Activated CD4-positive, alpha-beta T cell treated with anti-CD3 and anti-CD28 coated beads, Interleukin-2, amount 50 U/mL, for 4 hours (primary cell): ENCODE measurements around the gene CLN3.
"Not testable (repeated sequence)": the region's sequence is repeated elsewhere in the genome, so short reads cannot be mapped to it uniquely, and the experiment has no call there.

Source experiments
- DNase-seq, 2 experiments: peaks; one replicate each; pipeline ENCODE4 v3.0.0-alpha.2; 2020

Gene CLN3

DNA sequence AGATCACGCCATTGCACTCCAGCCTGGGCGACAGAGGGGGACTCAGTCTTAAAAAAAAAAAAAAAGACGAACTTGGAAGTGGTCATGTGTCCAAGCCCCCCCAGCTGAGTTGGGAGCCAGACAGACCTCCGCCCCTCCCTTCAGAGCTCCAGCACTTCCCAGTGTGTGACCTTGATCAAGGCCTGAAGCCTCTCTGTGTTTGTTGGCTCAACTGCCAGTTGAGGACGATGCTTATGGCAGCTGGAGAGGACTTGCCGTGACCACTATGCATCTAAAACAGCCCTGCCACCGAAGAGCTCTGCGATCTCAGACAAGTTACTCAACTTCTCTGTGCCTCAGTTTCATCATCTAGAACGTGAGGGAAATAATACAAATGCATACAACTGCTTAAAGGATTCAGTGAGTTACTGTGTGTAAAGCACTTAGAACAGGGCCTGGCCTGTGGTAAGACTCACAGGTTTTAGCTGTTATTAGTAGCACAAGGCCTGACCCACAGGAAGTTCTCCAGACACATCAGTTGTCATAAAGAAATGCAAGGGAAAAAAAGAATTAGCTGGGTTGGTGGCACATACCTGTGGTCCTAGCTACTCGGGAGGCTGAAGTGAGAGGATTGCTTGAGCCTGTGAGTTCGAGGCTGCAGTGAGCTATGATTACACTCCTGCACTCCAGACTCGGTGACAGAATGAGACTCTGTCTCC lies 21.8 kb upstream of the CLN3 start:
- no peak for DNase-seq

DNA sequence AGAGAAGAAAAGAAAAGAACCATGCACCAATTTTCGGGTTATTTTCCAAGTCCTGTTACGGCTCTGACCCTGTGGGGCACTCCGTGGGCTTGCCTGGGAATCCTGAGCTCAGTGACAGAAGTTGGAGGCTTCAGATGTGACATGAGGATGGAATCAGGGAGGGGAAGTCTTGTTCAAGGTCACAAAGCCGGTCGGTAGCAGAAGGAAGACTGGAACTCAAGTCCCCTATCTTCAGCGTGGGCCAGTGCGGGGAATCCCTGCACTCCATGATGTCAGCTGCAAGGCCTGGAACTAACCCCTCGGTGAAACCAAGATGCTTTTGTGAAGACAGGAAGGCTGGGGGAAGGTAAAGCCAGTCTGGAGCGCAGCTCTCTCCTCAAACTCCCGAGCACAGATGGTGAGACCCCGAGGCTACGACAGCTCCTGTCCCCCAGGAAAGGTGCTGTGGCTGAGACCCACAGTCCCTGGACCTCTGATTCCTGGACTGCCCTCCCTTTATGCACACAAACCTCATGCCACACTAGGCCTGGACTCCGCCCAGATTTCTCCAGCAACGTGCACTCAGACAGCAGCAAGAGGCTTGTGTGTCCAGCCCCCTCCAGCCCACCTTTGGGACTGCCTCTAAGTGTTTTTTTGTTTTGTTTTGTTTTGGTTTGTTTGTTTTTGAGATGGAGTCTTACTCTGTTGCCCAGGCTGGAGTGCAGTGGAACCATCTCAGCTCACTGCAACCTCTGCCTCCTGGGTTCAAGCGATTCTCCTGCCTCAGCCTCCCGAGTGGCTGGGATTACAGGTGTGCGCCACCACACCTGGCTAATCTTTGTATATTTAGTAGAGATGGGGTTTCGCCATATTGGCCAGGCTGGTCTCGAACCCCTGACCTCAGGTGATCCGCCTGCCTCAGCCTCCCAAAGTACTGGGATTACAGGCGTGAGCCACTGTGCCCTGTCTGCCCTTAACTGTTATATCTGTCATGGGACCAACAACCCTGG lies 20.2 kb upstream of the CLN3 start:
- DNase-seq, result no peak

DNA sequence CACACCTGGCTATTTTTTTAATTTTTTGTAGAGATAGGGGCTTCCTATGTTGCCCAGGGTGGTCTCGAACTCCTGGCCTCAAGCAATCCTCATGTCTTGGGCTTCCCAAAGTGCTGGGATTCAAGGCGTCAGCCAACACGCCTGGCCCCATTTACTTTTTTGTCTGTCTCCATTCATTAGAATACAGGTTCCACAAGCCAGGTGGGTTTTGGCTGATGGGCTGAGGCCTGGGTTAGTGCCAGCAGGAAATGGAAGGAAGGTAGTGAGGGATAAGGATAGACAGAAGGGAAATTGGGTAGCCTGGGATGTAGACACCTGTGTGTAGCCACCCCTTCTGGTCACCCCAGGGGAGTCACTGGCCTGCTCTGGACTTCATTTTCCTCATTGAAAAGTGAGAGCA lies 19.2 kb upstream of the CLN3 start:
- no peak for DNase-seq

DNA sequence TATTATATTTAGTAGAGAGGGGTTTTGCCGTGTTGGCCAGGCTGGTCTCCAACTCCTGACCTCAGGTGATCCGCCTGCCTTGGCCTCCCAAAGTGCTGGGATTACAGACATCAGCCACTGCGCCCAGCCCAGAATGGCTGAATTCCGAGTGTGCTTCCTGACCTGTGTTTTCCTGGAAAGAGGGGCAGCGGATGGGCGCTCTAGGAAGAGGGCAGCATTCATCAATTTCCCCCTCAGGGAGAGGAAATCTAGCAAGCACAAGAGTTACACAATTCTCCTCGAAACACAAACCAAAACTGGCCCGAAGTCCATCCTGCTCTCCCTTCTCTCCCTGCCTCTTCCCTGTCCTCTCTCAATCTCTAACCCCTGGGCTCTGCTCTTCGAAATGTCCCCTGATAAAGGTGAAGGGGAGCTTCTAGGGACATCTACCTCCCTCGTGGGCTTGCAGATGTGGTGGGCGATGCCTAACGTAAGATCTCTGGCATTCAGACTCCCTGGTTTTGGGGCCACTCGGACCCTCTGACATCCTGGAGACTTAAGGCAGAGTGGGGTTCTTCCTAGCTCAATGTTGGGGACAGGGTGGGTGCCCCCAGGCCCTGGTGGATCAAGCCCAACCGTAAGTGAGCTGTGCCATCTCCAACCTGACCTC lies 13.7 kb upstream of the CLN3 start:
- no peak for DNase-seq

DNA sequence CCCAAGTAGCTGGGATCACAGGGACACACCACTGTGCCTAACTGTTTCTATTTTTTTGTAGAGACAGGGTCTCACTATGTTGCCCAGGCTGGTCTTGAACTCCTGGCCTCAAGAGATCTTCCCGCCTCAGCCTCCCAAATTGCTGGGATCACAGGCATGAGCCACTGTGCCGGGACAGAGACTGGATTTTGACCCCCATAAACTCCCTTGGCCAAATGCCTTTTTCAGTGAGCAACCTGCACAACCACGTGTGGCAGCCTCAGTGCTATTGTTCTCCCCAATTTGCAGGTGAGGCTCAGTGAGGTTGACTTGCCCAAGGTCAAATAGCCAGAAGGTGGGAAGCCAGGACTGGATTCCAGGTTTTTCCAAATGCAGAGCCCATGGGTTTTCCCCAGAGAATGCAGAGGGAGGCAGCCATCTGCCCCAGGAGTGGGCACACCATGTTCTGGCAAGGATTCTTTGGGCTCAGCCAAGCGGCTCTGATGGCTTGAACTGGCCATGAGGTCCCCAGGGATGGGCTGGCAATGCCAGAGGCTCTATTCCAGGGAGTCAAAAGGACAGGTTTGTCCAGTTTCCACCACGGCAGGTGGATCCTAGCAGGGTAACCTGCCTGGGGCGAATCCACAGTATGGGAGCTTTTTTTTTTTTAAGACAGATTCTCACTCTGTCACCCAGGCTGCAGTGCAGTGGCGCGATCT lies 13.0 kb upstream of the CLN3 start:
- DNase-seq, result no peak

DNA sequence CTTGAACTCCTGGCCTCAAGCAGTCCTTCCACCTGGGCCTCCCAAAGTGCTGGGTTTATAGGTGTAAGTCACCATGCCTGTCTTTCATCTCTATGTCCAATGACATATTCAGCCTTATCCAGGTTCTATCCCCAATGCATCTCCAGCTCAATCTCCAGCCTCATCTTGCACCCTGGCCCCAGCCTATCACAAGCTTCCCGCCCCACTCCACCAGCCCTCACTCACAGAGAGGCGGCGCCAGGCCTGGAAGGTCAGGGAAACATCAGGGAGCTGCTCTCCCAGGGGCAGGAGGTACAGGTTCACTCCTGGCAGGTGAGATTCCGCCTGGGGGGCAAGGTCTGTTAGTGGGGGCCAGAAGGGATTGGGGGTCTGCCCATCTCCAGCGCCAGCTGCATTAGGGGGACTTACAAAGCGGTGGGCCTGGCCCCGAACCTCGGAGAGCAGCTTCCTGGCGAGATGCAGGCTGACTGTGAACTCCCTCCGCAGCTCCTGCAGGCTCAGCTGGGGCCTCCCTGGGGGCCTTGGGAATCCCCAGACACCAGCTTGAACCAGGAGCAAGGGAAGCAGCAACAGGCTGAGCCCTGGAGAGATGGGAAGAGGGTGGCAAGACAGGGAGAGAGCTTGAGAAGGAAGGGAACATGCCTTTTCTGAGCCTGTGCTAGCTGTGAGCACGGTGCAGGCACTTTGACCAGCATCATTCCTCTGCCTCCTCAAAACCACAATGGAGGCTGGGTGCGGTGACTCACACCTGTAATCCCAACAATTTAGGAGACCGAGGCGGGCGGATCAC lies 11.8 kb upstream of the CLN3 start:
- DNase-seq, result no peak

DNA sequence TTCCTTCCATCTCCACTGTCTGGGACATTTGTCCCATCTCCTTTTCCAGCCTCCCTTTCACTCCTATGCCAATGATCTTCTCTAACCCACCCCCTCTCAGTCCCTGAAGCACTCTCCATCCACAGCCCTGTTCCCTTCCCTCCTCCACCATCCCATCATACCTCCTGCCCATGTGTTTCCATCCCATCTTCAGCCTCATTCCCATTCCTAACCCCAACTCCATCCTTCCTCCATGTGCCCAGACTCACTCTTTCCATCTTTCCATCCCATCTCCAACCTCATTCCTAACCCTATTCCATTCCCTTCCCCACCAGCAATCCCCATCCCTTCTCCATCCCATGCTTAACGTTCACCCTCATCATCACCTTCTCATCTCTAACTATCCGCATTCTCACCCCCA lies 10.4 kb upstream of the CLN3 start:
- DNase-seq, result no peak

DNA sequence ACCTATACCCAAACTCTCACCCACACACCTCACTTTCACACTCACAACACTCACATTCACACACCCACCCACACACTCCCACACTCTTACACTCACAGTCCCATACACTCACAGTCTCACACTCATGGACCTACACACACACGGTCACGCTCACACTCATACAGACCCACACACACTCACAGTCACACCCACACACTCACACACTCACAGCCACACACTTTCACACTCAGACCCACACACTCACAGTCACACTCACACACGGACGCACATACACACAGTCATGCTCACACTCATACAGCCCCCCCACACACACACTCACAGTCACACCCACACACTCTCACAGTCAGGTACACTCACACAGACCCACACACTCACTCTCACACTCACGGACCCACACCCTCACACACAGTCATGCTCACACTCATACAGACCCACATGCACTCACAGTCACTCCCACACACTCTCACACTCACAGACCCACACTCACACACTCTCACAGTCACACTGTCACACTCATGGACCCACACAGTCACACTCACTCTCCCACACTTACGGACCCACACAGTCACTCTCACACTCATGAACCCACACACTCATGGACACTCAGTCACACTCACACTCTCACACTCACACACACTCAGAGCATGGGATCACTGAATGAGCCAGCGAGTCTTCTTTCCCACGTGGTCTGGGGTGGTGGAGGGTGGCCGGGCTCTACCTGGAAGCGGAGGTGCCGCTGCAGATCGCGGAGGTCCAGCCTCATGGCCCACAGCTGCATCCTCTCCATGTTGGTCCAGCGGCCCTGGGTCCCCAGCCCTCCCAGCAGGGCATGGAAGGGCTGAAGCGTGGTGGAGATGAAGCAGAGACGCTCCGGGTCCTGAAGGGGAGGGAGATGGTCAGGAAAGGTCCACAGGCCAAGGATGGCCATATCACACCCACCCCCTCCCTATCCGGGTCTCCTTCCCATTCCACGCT lies 9.7 kb upstream of the CLN3 start:
- no peak for DNase-seq

DNA sequence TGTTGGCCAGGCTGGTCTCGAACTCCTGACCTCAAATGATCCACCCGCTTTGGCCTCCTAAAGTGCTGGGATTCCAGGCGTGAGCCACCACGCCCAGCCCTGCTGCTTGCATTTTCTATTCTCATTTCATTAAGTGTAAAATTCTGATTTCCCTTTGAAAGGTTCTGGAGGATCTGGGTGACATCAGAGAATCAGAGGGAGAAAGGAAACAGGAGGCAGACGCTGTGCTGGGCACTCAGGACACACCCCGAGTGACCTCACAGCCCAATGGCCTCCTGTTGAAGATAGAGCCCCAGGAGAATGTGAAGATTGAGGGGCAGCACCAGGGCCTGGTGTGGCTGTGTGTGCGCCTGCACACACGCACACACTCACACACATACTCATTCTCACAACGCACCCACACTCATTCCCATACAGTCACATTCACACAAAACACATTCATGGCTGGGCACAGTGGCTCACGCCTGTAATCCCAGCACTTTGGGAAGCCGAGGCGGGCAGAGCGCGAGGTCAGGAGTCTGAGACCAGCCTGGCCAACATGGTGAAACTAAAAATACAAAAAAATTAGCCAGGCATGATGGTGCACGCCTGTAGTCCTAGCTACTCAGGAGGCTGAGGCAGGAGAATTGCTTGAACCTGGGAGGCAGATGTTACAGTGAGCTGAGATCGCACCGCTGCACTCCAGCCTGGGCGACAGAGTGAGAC lies 8.8 kb upstream of the CLN3 start:
- not testable (repeated sequence) for DNase-seq

DNA sequence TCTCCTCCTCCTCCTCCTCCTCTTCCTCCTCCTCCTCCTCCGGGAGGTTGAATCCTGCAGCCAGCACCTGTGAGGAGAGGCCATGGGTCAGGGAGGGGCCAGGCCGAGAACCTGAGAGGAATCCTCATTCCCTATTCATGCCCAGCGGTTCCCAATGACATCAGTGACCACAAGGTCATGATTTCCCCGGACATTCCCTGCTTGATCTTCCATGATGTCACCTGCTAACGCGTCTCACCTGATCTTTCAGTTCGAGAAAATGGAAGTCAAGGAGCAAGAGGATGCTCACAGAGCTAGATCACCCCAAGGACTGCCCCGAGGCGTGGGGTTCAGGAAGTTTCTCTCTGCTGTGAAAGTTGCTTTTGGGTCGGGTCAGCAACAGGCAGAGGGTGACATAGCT lies 8.0 kb upstream of the CLN3 start:
- no peak for DNase-seq

DNA sequence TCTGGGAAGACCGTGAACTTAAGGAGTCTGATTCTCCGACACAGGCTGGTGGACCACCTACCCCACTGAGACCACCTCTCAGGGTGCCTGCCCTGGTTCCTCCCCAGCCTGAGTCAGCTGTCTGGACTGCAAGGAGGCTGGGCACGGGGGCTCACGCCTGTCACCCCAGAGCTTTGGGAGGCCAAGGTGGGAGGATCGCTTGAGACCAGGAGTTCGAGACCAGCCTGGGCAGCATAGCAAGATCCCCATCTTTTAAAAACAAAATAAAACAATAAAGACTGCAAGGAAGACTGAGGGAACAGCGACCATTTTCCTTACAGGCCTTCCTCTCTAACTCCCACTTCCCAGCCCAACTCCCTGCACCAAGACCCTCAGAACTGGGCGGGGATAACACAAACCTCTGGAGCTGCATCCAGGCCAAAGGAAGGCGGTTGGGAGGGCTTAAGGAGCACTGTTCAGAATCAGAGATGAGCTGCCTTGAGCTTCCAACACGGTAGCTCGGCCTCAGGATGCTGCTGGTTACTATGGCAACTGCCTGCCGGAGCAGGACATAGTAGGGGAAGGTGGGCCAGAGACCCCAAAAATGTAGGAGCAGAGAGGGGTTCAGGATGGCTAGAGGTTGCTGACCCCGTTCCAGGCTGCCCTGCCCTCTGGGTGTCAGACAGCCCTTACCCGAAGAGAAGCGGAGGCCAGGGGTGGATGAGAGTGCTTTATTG lies 7.0 kb upstream of the CLN3 start:
- no peak for DNase-seq

DNA sequence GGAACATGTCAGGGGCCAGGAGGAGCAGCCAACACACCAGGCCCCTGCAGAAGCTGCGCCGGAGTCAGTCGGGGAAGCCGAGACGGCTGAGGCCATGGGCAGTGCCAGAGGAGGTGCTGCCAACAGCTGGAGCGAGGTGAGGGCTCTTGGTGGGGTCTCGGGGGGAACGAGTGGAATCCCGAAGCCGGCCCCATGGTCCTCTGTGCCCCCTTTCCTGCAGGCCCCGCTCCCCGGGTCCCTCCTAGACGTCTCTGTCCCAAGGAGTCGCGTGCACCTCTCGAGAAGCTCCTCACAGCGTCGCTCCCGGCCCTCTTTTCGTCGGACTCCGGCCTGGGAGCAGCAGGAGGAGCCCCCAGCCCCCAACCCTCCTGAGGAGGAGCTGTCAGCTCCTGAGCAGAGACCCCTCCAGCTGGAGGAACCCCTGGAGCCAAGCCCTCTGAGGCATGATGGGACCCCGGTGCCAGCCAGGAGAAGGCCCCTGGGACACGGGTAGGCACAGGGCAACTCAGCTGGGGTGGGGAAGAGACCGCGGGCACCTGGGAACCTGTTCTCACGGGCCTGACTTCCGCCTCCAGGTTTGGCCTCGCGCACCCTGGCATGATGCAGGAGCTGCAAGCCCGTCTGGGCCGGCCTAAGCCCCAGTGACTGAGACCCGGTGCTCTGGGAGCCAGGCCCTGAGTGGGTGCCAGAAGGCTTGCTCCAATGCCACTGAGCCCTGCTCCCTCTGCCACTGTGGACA lies 6.2 kb upstream of the CLN3 start:
- DNase-seq, result no peak

DNA sequence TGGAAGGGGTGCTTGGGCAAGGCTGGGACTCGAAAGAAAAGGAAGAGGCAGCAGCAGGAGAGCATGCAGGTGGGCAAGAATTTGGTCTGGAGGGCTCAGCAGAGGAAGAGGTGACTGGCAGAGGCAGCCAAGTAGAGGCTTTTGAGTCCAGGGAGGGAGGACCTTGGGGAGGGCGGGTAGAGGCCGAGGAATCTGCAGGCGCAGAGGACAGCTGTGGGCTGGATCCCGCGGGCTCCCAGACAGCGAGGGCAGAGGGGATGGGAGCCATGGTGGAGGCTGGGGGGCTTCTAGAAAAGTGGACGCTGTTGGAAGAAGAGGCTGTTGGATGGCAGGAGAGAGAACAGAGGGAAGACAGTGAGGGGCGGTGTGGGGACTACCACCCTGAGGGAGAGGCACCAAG lies 5.5 kb upstream of the CLN3 start:
- no peak for DNase-seq

DNA sequence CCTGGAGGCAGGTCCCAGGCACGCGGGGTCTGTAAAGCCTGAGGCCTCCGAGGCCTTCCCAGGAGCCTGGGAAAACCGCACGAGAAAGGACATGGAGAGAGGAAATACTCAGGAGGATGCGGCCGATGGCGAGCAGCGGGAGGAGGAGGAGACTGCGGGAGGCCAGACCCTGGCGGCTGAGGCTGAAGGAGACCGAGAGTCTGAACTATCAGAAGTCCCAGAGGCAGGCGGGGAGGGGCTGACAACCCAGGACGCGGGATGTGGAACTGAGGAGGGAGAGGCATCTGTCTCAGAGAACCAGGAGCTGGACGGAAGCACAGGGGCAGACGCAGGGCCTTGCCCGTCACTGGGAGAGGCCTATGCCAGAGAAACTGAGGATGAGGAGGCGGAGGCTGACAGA lies 5.0 kb upstream of the CLN3 start:
- no peak for DNase-seq

DNA sequence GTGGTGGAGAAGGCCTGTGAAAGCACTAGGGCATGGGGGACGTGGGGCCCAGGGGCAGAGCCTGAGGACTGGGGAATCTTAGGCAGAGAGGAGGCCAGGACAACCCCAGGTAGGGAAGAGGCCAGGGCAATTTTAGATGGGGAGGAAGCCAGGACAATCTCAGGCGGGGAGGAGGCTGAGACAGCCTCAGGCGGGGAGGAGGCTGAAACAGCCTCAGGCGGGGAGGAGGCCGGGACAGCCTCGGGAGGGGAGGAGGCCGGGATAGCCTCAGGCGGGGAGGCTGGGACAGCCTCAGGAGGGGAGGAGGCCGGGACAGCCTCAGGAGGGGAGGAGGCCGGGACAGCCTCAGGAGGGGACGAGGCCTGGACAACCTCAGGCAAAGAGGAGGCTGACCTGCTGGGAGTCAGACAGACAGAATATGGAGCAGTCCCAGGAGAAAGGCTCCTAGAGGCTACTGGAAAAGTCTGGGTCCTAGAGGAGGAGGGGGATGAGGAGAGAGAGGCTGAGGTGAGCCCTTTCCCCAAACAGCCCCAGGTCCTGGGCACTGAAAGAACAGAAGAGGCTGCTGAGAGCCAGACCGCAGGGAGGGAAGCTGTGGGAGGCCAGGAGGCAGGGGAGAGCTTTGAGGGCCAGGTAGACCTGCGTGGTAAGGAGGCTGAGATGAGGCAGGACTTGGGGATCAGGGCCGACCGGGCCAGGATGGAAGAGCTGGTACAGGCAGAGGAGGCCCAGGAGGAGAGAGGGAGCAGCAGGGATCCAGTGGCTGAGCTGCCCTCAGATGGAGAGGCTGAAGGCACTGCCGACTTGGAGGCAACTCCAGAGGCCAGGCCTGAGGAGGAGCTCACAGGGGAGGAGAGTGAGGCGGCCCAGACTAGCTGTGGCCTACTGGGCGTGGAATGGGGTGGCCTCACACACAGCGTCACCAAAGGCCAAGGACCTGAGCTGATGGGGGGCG lies 4.2 kb upstream of the CLN3 start:
- no peak for DNase-seq

DNA sequence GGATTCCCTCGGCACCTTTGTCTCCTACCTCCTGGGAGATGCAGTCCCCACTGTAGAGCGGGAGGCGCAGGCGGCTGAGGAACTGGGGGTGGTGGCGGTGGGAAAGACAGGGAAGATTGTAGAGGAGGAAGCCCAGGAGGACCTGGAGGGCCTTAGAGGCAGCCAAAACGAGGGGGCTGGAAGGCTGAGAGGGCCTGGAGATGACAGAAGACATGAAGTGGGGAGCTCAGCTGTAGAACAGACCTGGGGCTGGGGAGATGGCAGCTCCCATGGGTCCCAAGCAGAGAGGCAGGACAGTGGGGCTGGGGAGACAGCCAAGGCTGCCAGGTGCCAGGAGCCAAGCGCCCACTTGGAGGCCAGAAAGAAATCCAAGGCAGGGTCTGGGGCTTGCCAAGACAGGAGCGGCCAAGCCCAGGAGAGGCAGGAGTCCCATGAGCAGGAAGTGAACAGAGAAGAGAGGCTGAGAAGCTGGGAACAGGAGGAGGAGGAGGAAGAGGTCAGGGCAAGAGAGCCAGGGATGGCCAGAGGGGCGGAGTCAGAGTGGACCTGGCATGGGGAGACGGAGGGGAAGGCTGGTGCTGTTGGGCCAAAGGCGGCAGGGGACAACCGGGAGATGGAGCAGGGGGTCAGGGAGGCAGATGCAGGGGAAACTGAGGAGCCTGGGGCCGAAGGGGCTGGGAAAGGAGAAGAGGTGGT lies 3.4 kb upstream of the CLN3 start:
- DNase-seq, result no peak
